Measurements from ENCODE around the gene CGREF1.

CGREF1 gene

GRCh38 chr2:27109083-27109482 is 9.8 kb downstream of the CGREF1 start:
- no peak for DNase-seq (ENCODE audit: low spot score)
- TF ChIP-seq CTCF (IDR thresholded peaks at IDR 0.05; ENCODE audit: borderline replicate concordance, control extremely low read depth, extremely low read depth, insufficient read depth, missing control alignments), result no peak
- in situ Hi-C loops (cut with MboI; ENCODE audit: low sequenced_read_pairs, unreplicated experiment), result loop anchor here (10.0 kb wide), 1 partner anchor 176 kb away; the partner anchor contains the start of gene TRIM54

- no peak for DNase-seq (ENCODE audit: low spot score)
- in situ Hi-C loops (cut with MboI; ENCODE audit: low sequenced_read_pairs, unreplicated experiment), result loop anchor here (10.0 kb wide), 1 partner anchor 177 kb away; the partner anchor contains the start of gene TRIM54
- no peak for TF ChIP-seq CTCF (IDR thresholded peaks at IDR 0.05; ENCODE audit: borderline replicate concordance, control extremely low read depth, extremely low read depth, insufficient read depth, missing control alignments)
Observed at GRCh38 chr2:27108221-27108620, 10.7 kb downstream of the CGREF1 start.

GRCh38 chr2:27105981-27106380 is 12.9 kb downstream of the CGREF1 start:
- TF ChIP-seq CTCF (IDR thresholded peaks at IDR 0.05; ENCODE audit: borderline replicate concordance, control extremely low read depth, extremely low read depth, insufficient read depth, missing control alignments), result no peak
- in situ Hi-C loops (cut with MboI; ENCODE audit: low sequenced_read_pairs, unreplicated experiment), result loop anchor here (10.0 kb wide), 1 partner anchor 179 kb away; the partner anchor contains the start of gene TRIM54
- no peak for DNase-seq (ENCODE audit: low spot score)

GRCh38 chr2:27102329-27102728 is 16.6 kb downstream of the CGREF1 start:
- no peak for TF ChIP-seq CTCF (IDR thresholded peaks at IDR 0.05; ENCODE audit: borderline replicate concordance, control extremely low read depth, extremely low read depth, insufficient read depth, missing control alignments)
- DNase-seq (ENCODE audit: low spot score), result no peak
- in situ Hi-C loops (cut with MboI; ENCODE audit: low sequenced_read_pairs, unreplicated experiment), result loop anchor here (10.0 kb wide), 1 partner anchor 182 kb away; the partner anchor contains the start of gene TRIM54

GRCh38 chr2:27100036-27100435 is 18.9 kb downstream of the CGREF1 start:
- no peak for DNase-seq (ENCODE audit: low spot score)
- TF ChIP-seq CTCF (IDR thresholded peaks at IDR 0.05; ENCODE audit: borderline replicate concordance, control extremely low read depth, extremely low read depth, insufficient read depth, missing control alignments), result no peak
- in situ Hi-C loops (cut with MboI; ENCODE audit: low sequenced_read_pairs, unreplicated experiment), result loop anchor here (10.0 kb wide), 1 partner anchor 185 kb away; the partner anchor contains the start of gene TRIM54

GRCh38 chr2:27099334-27099955 is 19.5 kb downstream of the CGREF1 start:
- DNase-seq (ENCODE audit: low spot score), result no peak
- no peak for TF ChIP-seq CTCF (IDR thresholded peaks at IDR 0.05; ENCODE audit: borderline replicate concordance, control extremely low read depth, extremely low read depth, insufficient read depth, missing control alignments)
- in situ Hi-C loops (cut with MboI; ENCODE audit: low sequenced_read_pairs, unreplicated experiment), result loop anchor here (10.0 kb wide), 1 partner anchor 95 kb away; no protein-coding TSS in a partner anchor

Data from GM13976 (cell line).